ENCODE measurements around the gene RPS15A. TPM values are rescaled to one million over a fixed set of nuclear protein-coding genes. Genes with fewer than 3 reads are reported as not detected.
"Not testable (repeated sequence)": the region's sequence is repeated elsewhere in the genome, so short reads cannot be mapped to it uniquely, and the experiment has no call there.

The RPS15A gene
- total and polyA plus RNA-seq, 3 experiments from 2014 or later = 1,654 to 3,131 (median 1,749) TPM

DNA sequence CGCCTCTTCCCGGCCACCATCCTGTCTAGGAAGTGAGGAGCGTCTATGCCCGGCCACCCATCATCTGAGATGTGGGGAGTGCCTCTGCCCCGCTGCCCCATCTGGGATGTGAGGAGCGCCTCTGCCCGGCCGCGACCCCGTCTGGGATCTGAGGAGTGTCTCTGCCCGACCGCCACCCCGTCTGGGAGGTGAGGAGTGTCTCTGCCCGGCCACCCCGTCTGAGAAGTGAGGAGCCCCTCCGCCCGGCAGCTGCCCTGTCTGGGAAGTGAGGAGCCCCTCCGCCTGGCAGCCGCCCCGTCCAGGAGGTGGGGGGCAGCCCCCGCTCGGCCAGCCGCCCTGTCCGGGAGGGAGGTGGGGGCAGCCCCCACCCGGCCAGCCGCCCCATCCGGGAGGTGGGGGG, 55.9 kb downstream of the RPS15A start:
- H3K27me3 Mint-ChIP-seq; H3K9me3 ChIP-seq (ENCODE audit: low read length); POLR2A ChIA-PET: not testable (repeated sequence)

More for the DNA sequence above, 55.9 kb downstream of the RPS15A start:
- CTCF ChIA-PET; H3K4me3 ChIP-seq (ENCODE audit: low read length); H3K36me3 Mint-ChIP-seq; H3K4me1 ChIP-seq (ENCODE audit: insufficient read depth, low read length); H3K4me3 Mint-ChIP-seq; H3K27me3 ChIP-seq (ENCODE audit: insufficient read depth, low read length, poor library complexity, severe bottlenecking); H3K27ac ChIP-seq (ENCODE audit: low read depth, low read length); H3K4me1 Mint-ChIP-seq; H3K9me3 Mint-ChIP-seq; H3K27ac Mint-ChIP-seq; H3K36me3 ChIP-seq (ENCODE audit: insufficient read depth, low read length); DNase-seq: not testable (repeated sequence)

Other genes starting within 250 kb of the RPS15A start
- 10 to 100 TPM; 85.8 to 90.1 TPM for gene NOMO2, start 228.2 kb downstream of the RPS15A start, total RNA-seq
- gene NOMO2, start 228.2 kb downstream of the RPS15A start, polyA plus RNA-seq = 67.5 TPM
- gene ARL6IP1, start 11.2 kb upstream of the RPS15A start, total RNA-seq = 10 to 100 TPM; 90.6 to 92.8 TPM
- 229 TPM for gene ARL6IP1, start 11.2 kb upstream of the RPS15A start, polyA plus RNA-seq
- 10 to 100 TPM; 90.9 to 98.2 TPM for gene SMG1, start 136.1 kb upstream of the RPS15A start, total RNA-seq
- gene SMG1, start 136.1 kb upstream of the RPS15A start, polyA plus RNA-seq = 17.8 TPM
- gene TMC7, start 193.6 kb upstream of the RPS15A start, total RNA-seq = not detected
- not detected for gene TMC7, start 193.6 kb upstream of the RPS15A start, polyA plus RNA-seq